ENCODE results near the gene NFE2L2.

The NFE2L2 gene

GRCh38 chr2:177275743-177276055, 11.2 kb upstream of the NFE2L2 start:
- H3K9ac ChIP-seq (ENCODE audit: low read length): no peak overlapping the region
- no peaks in the 10 kb centered on the region for H3K79me2 ChIP-seq (ENCODE audit: low read length)
- H3K36me3 ChIP-seq (replicated peaks; ENCODE audit: low read depth, low read length): no peaks in the 10 kb centered on the region
- no peak overlapping the region for H3K4me3 ChIP-seq (ENCODE audit: low read length)
- peaks cover 13% of the 10 kb centered on the region; the same call in 1 of the 2 replicates for H3K4me1 ChIP-seq (ENCODE audit: low read length)
- H3K9me3 ChIP-seq (ENCODE audit: insufficient read depth, low read length): no peaks in the 10 kb centered on the region
- H4K20me1 ChIP-seq (ENCODE audit: insufficient read depth, low read length): no peaks in the 10 kb centered on the region
- TF ChIP-seq CTCF (IDR thresholded peaks at IDR 0.05; ENCODE audit: low read depth, low read length) (no peak), EZH2phosphoT487 (IDR thresholded peaks at IDR 0.05; ENCODE audit: low read depth) (no peak)
- peaks cover 4% of the 10 kb centered on the region; the same call in 1 of the 2 replicates for H3K27me3 ChIP-seq (ENCODE audit: low read depth, low read length)
- H2AFZ ChIP-seq (ENCODE audit: low read depth, low read length): no peak overlapping the region
- H3K27ac ChIP-seq (ENCODE audit: low read length): no peak overlapping the region
- no peak overlapping the region for H3K4me2 ChIP-seq (ENCODE audit: low read length)

DNA sequence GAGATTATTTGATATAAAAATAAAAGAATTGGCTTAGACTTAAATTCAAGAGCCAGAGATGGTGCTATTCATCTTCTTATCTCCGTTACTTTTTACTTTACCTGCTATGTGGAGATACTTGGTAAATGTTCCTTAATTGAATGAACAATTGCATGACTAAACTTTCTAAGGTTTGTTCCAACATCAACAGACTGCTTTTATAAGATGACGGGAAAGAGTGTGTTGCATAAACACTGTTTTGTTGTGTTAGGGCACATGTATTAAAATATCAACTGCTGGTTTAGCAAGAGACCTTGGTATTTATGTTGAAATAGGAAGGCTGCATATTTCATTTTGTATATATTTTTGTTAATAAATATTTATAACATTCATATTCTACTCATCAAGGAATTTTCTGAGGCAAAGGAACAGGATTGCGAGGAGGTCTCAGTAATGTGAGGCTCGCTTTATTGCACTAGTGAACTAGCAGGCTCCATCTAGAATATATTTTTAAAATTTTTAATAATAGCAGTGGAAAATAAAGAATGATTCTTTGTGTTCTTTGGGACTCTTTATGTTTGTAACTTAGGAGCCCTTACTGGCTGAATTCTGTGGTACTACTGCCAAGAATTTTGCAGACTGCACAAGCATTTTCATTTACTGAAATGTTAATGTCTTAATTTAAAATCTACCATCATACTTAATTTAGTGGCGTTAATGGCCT, 10.7 kb upstream of the NFE2L2 start:
- no peaks in the 10 kb centered on the region for H3K9me3 ChIP-seq (ENCODE audit: insufficient read depth, low read length)
- H2AFZ ChIP-seq (ENCODE audit: low read depth, low read length): no peak overlapping the region
- H3K4me1 ChIP-seq (ENCODE audit: low read length): peaks cover 13% of the 10 kb centered on the region; the same call in 1 of the 2 replicates
- H4K20me1 ChIP-seq (ENCODE audit: insufficient read depth, low read length): no peaks in the 10 kb centered on the region
- no peaks in the 10 kb centered on the region for H3K79me2 ChIP-seq (ENCODE audit: low read length)
- H3K9ac ChIP-seq (ENCODE audit: low read length): no peak overlapping the region
- no peaks in the 10 kb centered on the region for H3K36me3 ChIP-seq (replicated peaks; ENCODE audit: low read depth, low read length)
- no peak overlapping the region for H3K27ac ChIP-seq (ENCODE audit: low read length)
- H3K27me3 ChIP-seq (ENCODE audit: low read depth, low read length): peaks cover 4% of the 10 kb centered on the region; the same call in 1 of the 2 replicates
- no peak for TF ChIP-seq CTCF (IDR thresholded peaks at IDR 0.05; ENCODE audit: low read depth, low read length)
- TF ChIP-seq EZH2phosphoT487 (IDR thresholded peaks at IDR 0.05; ENCODE audit: low read depth): no peak
- H3K4me3 ChIP-seq (ENCODE audit: low read length): no peak overlapping the region
- H3K4me2 ChIP-seq (ENCODE audit: low read length): no peak overlapping the region

GRCh38 chr2:177273408-177273807, 8.9 kb upstream of the NFE2L2 start:
- no peaks in the 10 kb centered on the region for H3K36me3 ChIP-seq (replicated peaks; ENCODE audit: low read depth, low read length)
- H3K4me2 ChIP-seq (ENCODE audit: low read length): no peak overlapping the region
- H3K9me3 ChIP-seq (ENCODE audit: insufficient read depth, low read length): no peaks in the 10 kb centered on the region
- H3K4me1 ChIP-seq (ENCODE audit: low read length): peaks cover 13% of the 10 kb centered on the region; the same call in 1 of the 2 replicates
- TF ChIP-seq EZH2phosphoT487 (IDR thresholded peaks at IDR 0.05; ENCODE audit: low read depth): no peak
- no peak for TF ChIP-seq CTCF (IDR thresholded peaks at IDR 0.05; ENCODE audit: low read depth, low read length)
- H2AFZ ChIP-seq (ENCODE audit: low read depth, low read length): no peak overlapping the region
- H4K20me1 ChIP-seq (ENCODE audit: insufficient read depth, low read length): no peaks in the 10 kb centered on the region
- no peak overlapping the region for H3K4me3 ChIP-seq (ENCODE audit: low read length)
- no peaks in the 10 kb centered on the region for H3K79me2 ChIP-seq (ENCODE audit: low read length)
- no peak overlapping the region for H3K9ac ChIP-seq (ENCODE audit: low read length)
- H3K27ac ChIP-seq (ENCODE audit: low read length): no peak overlapping the region
- H3K27me3 ChIP-seq (ENCODE audit: low read depth, low read length): peaks cover 4% of the 10 kb centered on the region; the same call in 1 of the 2 replicates

DNA sequence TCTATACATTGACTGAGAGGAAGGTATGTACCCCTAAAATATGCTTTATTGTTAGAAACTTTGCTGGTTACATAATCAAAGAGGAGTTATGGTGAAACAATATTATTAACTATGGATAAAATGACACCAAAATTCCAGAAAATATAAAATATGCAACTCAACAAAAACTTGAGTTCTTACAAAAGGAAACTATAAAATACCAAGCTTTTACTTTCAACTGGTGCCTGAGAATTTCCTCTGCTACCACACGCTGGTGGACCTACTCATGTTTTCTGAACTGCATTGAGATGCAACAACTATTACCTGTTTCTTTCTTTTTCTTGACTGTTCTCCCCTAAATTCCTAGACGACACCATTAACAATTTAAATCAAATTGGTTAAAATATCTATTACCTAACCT, 8.2 kb upstream of the NFE2L2 start:
- no peak overlapping the region for H2AFZ ChIP-seq (ENCODE audit: low read depth, low read length)
- no peak overlapping the region for H3K9ac ChIP-seq (ENCODE audit: low read length)
- TF ChIP-seq CTCF (IDR thresholded peaks at IDR 0.05; ENCODE audit: low read depth, low read length) (no peak), EZH2phosphoT487 (IDR thresholded peaks at IDR 0.05; ENCODE audit: low read depth) (no peak)
- no peaks in the 10 kb centered on the region for H3K79me2 ChIP-seq (ENCODE audit: low read length)
- H3K36me3 ChIP-seq (replicated peaks; ENCODE audit: low read depth, low read length): no peaks in the 10 kb centered on the region
- no peak overlapping the region for H3K4me2 ChIP-seq (ENCODE audit: low read length)
- no peak overlapping the region for H3K27ac ChIP-seq (ENCODE audit: low read length)
- no peak overlapping the region for H3K4me3 ChIP-seq (ENCODE audit: low read length)
- H3K4me1 ChIP-seq (ENCODE audit: low read length): peaks cover 13% of the 10 kb centered on the region; the same call in 1 of the 2 replicates
- no peaks in the 10 kb centered on the region for H3K9me3 ChIP-seq (ENCODE audit: insufficient read depth, low read length)
- peaks cover 4% of the 10 kb centered on the region; the same call in 1 of the 2 replicates for H3K27me3 ChIP-seq (ENCODE audit: low read depth, low read length)
- no peaks in the 10 kb centered on the region for H4K20me1 ChIP-seq (ENCODE audit: insufficient read depth, low read length)
